Testis (tissue), 3 donors: ENCODE measurements around the gene APBA1. TPM values are rescaled to one million over a fixed set of nuclear protein-coding genes. Genes with fewer than 3 reads are reported as not detected.

Experiments
- DNase-seq: peaks from one replicate; pipeline ENCODE4 v3.0.0-alpha.2; 2019
- H3K27ac ChIP-seq, 2 donors: fragments of 200-600 bp; sonication (generic); one replicate each; pipeline ENCODE4 v1.5.1; 2019
- H3K27me3 ChIP-seq: fragments of 200-600 bp; sonication (generic); one replicate; pipeline ENCODE4 v1.5.1; 2019
- H3K36me3 ChIP-seq: fragments of 200-600 bp; sonication (generic); one replicate; pipeline ENCODE4 v1.5.1; 2017; ENCODE audit warnings: low read depth; ENCODE audit errors: missing control alignments
- H3K4me1 ChIP-seq: fragments of 200-600 bp; sonication (generic); one replicate; pipeline ENCODE4 v1.5.1; 2019
- H3K4me3 ChIP-seq, 2 donors: fragments of 200-600 bp; sonication (generic); one replicate each; pipeline ENCODE4 v1.5.1; 2017 to 2019
- H3K9me3 ChIP-seq: fragments of 200-600 bp; sonication (generic); one replicate; pipeline ENCODE4 v1.5.1; 2017
- POLR2A ChIP-seq: fragments of 450-650 bp; IDR thresholded peaks from one replicate; pipeline ENCODE4 v1.6.1; 2017; ENCODE audit warnings: antibody characterized with exemption, mild to moderate bottlenecking, moderate library complexity
- WGBS, 2 donors: methylation state at CpG; one replicate each; pipeline ENCODE4 v1.1.5; 2018; 5-methylcytosine and 5-hydroxymethylcytosine counted together
- intact Hi-C: fragments of 100-400 bp; cut with DNase I; formaldehyde crosslinking; loops from one replicate; pipeline ENCODE4 v1.15.1; 2023; ENCODE audit warnings: low total_unique reads
- polyA plus RNA-seq: library from polyadenylated mRNA; stranded (reverse); fragments of 350-450 nt; fragmentation: Illumina TruSeq; extraction: RNeasy Lipid Tissue Mini Kit (QIAGEN cat#74804); gene quantifications from one replicate; pipeline ENCODE4 v1.2.3, GENCODE V29; 2014; ENCODE audit warnings: low read depth, low replicate concordance; ENCODE audit not compliant: insufficient read depth
- total RNA-seq, 2 donors: library from RNA; depleted of rRNA; stranded (reverse); fragments of >200 nt; gene quantifications; one replicate each; pipeline ENCODE4 v1.2.3, GENCODE V29; 2016
- TF ChIP-seq, protein P1 (sequence below), 3 experiments: fragments of 450-650 bp in 2 of 3; fragments of 200-600 bp in 1 of 3; sonication (generic) in 1 of 3; IDR thresholded peaks; one replicate each; pipeline ENCODE4 v1.5.1; 2016 to 2019; ENCODE audit warnings: antibody characterized with exemption in 3 of 3, mild to moderate bottlenecking in 2 of 3, moderate library complexity in 1 of 3

Gene APBA1
- total and polyA plus RNA-seq, 3 donors from 2014 or later = 7.7 to 11.9 (median 9.4) TPM

DNA sequence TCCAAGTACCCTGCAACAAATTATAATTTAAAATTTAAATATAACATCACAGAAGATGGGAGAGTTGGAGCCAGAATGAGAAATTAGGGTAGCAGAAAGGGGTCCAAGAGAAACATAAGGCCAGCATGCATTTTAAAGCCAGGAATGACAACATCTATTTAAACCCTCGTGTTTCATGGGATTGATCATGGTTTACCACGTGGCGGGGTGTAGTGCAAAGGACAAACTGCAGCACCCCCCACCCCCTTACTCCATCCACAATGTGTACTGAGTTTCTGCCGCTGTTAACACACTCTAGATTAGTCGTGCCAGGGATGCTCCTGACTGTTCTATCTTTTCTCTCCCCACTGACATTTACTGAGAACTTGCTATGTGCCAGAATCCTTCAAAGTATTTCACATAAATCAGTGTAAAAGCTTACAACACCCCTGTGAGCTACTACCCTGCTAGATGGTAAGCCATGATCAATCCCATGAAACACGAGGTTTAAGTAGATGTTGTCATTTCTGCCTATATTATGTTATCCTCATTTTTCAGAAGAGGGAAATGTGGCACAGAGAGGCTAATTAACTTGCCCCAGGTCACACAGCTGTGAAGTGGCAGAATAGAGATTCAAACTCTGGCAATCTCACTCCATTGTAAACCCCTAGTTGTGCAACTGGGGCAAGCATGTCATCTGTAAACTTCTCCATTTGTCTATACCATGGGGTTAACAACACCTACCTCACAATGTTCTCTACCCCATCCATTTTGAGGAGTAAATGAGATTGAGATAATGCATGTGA is 210.9 kb downstream of the APBA1 start:
- WGBS, 2 donors = 89 to 96% methylated on average over 6 of the region's 6 CpGs
- H3K4me1 ChIP-seq = peaks cover 15% of the 10 kb centered on the region
- TF ChIP-seq, protein P1, sequence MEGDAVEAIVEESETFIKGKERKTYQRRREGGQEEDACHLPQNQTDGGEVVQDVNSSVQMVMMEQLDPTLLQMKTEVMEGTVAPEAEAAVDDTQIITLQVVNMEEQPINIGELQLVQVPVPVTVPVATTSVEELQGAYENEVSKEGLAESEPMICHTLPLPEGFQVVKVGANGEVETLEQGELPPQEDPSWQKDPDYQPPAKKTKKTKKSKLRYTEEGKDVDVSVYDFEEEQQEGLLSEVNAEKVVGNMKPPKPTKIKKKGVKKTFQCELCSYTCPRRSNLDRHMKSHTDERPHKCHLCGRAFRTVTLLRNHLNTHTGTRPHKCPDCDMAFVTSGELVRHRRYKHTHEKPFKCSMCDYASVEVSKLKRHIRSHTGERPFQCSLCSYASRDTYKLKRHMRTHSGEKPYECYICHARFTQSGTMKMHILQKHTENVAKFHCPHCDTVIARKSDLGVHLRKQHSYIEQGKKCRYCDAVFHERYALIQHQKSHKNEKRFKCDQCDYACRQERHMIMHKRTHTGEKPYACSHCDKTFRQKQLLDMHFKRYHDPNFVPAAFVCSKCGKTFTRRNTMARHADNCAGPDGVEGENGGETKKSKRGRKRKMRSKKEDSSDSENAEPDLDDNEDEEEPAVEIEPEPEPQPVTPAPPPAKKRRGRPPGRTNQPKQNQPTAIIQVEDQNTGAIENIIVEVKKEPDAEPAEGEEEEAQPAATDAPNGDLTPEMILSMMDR (IDR thresholded peaks at IDR 0.05) = no peak
- no peak for TF ChIP-seq POLR2A
- intact Hi-C loops = no loop called here
- no peaks in the 10 kb centered on the region for H3K36me3 ChIP-seq
- H3K27ac ChIP-seq = no peak overlapping the region
- no peak overlapping the region for H3K4me3 ChIP-seq
- DNase-seq = no peak
- no peaks in the 10 kb centered on the region for H3K9me3 ChIP-seq
- H3K27me3 ChIP-seq = no peaks in the 10 kb centered on the region

DNA sequence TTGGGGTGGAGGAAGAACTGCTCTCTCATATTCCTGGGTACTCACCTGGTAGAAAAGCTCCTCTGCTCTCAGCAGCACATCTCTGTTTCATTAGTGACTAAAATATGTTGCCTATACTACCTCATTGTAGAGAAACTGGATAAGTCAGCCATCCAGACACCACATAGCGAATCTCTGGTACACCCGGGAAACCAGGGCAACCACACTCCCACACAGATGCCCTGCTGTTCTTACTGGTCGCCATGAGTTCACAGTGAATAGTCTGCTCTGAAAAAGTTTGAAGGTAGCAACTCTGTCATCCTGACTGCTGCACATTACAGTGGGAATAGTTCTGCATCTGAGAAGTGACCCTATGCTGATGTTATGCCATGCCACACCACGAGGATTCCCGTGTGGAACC is 212.2 kb downstream of the APBA1 start:
- no peak for DNase-seq
- peaks cover 2% of the 10 kb centered on the region for H3K4me1 ChIP-seq
- H3K27ac ChIP-seq = no peak overlapping the region
- no peak for TF ChIP-seq POLR2A
- TF ChIP-seq, protein P1 (IDR thresholded peaks at IDR 0.05) = no peak
- no peaks in the 10 kb centered on the region for H3K36me3 ChIP-seq
- WGBS, 2 donors = 91 to 92% methylated on average over 5 of the region's 5 CpGs
- no peaks in the 10 kb centered on the region for H3K9me3 ChIP-seq
- H3K27me3 ChIP-seq = no peaks in the 10 kb centered on the region
- no peak overlapping the region for H3K4me3 ChIP-seq
- intact Hi-C loops = no loop called here

DNA sequence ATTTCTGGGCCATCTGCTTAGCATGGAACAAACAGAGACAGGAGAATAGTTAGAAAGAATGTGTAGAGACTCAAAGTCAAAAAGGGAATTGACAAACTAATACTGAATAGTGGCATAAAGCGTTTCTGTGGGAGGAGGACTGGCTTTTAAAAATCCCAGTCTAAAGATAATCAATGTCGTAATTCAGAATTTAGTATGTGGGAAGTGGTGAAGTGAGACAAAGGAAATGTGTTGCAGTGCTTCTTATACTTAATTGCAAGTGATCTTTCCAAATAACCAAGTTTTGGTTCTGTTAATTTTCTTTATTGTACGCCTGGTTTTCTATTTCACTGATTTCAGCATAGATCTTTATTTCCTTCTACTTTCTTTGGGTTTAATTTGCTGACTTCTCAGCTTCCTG is 214.0 kb downstream of the APBA1 start:
- H3K27ac ChIP-seq = no peak overlapping the region
- no peak for DNase-seq
- H3K4me1 ChIP-seq = no peaks in the 10 kb centered on the region
- TF ChIP-seq POLR2A = no peak
- TF ChIP-seq, protein P1 (IDR thresholded peaks at IDR 0.05) = no peak
- no peak overlapping the region for H3K4me3 ChIP-seq
- WGBS, 2 donors = 88 to 90% methylated on average over 3 of the region's 3 CpGs
- intact Hi-C loops = no loop called here
- H3K27me3 ChIP-seq = no peaks in the 10 kb centered on the region
- H3K9me3 ChIP-seq = no peaks in the 10 kb centered on the region
- H3K36me3 ChIP-seq = no peaks in the 10 kb centered on the region

DNA sequence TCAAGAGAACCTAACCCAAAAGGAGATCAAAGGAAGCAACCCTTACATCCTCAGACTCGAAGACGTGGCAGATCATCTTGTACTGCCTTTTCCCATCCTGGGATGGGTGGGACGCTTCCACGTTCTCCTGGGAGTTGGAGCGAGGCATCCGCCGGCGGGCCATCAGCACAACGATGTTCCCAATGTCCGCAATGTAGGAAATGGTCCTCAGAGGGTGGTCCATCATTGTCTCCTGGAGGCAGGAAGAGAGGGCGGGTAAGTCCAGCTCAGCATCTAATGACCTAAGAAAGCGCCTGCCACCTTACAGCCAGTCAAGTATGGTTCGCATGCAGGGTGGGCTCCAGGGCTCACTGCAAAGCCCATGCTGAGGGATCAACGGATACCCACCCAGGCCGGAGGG is 216.0 kb downstream of the APBA1 start:
- 91 to 95% methylated on average over 13 to 15 of the region's 15 CpGs for WGBS, 2 donors
- no peaks in the 10 kb centered on the region for H3K9me3 ChIP-seq
- H3K27me3 ChIP-seq = no peaks in the 10 kb centered on the region
- DNase-seq = no peak
- intact Hi-C loops = no loop called here
- H3K4me3 ChIP-seq = no peak overlapping the region
- H3K36me3 ChIP-seq = no peaks in the 10 kb centered on the region
- TF ChIP-seq POLR2A = no peak
- TF ChIP-seq, protein P1 (IDR thresholded peaks at IDR 0.05) = no peak
- no peak overlapping the region for H3K27ac ChIP-seq
- no peaks in the 10 kb centered on the region for H3K4me1 ChIP-seq

DNA sequence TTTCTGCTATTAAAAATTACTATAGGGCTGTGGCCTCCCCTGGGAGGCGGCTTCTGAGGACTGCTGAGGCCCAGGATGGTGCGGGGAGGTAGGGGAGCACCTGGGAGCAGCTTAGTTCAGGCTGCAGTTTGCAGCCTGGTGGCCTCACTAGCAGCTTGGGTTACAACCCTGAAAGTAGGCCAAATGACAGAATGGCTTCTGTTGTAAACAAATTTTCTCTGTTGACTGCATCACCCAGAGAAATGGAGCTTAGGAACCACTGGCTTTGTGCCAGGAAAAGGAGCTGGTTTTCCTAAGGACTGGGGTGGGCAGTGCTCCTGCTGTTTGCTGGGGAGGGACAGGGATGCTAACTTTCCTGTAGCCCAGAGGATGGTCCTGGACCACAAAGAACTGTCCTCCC is 216.9 kb downstream of the APBA1 start:
- H3K27ac ChIP-seq = no peak overlapping the region
- H3K4me3 ChIP-seq = no peak overlapping the region
- no peaks in the 10 kb centered on the region for H3K36me3 ChIP-seq
- intact Hi-C loops = no loop called here
- no peak for DNase-seq
- no peaks in the 10 kb centered on the region for H3K9me3 ChIP-seq
- no peak for TF ChIP-seq POLR2A
- TF ChIP-seq, protein P1 (IDR thresholded peaks at IDR 0.05) = no peak
- 90 to 96% methylated on average over 2 of the region's 2 CpGs for WGBS, 2 donors
- no peaks in the 10 kb centered on the region for H3K27me3 ChIP-seq
- H3K4me1 ChIP-seq = no peaks in the 10 kb centered on the region
